SHP77 treated with DMSO at 0.1 percent for 48 hours (cell line): ENCODE results near the gene CADM3.

ENCODE experiments used
- DNase-seq: peaks from one replicate; lab custom pipeline; 2025; lab: John Stamatoyannopoulos, UW

Gene CADM3

GRCh38 chr1:159173320-159173719 lies 1.9 kb downstream of the CADM3 start:
- no peak for DNase-seq

- no peak for DNase-seq
Observed at GRCh38 chr1:159175571-159175970, 4.2 kb downstream of the CADM3 start.

DNA sequence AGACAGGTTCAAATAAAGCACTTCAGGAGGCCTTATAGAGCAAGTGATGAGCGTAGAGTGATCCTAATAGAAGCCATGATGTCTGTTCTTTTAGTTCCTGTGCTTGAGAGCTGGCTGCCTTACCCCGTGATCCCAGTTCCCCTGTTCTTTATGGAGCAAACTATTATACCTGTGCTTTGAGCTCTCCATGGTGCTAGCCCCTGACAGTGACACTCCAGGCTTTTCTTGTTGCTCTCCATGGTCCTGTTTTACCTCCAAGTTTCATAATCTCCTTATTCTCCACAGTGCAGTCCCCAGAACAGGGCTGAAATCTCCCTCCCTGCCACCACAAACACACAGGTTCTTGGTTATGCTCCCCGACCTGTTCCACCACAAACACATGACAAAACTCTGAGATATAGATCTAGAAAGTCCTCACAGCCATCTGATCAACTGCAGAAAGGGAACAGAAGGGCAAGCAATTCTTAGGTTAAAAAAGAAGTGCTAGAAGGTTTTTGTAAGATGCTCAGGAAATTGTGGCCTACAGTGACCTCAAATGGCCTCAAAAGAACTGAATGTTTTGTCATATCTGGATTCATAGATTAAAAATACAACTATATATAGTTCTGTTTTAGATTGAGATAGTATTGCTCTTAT lies 6.0 kb downstream of the CADM3 start:
- no peak for DNase-seq

- no peak for DNase-seq
Observed at GRCh38 chr1:159179906-159180305, 8.5 kb downstream of the CADM3 start.

DNA sequence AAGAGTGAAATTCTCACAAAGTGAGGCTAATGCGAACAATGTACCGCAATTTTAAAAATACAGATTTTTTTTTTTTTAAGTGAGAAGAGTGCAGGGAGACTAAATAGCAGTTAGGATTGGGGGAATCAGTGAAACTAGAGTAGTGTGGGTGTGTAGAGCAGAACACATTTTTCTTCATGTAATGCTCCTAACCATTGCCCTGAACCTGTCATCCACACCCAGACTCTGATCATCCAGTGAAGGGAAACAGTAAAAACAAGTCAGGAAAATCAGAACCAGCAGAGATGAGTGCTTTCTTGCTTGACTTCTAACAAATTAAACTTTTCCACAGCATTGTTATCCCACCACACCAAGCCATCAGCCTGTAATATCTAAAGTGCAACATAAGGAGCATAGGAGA lies 9.1 kb downstream of the CADM3 start:
- DNase-seq: no peak

GRCh38 chr1:159181328-159182024 lies 10.1 kb downstream of the CADM3 start:
- DNase-seq: no peak

DNA sequence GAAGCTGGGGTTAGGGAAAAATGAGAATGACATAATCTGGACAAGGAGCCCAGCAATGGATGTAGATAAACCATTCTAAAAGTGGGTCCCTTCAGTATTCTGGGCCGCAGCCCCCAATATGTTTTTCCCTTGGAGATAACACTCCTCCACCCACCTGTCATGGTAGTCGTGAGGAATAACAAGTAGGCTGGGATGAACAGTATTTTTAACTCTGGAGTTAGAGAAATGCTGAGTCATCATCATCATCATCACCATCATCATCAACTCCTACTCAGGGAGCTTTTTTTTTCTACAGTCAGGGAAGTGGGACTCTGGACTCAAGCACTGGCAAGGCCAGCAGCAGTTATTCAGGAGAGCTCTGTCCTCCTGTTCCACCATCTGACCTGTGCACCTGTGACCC lies 12.8 kb downstream of the CADM3 start:
- DNase-seq: no peak

DNA sequence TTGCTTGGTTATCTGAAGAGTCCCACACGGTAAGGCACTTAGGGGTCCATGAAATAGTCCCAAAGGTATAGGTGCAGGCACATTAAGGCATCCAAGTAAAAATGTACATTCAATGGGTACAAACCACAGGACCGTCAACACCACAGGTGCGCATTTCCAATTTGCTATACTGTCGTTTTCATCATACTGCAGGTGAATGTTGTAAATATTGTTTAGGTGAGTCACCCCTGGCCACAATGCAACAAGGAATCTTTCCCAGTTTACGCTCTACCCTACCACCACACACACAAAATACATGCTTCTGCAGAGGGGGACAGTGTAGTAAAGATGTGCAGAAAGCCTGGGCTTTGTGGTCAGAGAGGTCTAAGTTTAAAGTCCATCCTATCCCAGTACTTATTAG lies 13.7 kb downstream of the CADM3 start:
- no peak for DNase-seq

DNA sequence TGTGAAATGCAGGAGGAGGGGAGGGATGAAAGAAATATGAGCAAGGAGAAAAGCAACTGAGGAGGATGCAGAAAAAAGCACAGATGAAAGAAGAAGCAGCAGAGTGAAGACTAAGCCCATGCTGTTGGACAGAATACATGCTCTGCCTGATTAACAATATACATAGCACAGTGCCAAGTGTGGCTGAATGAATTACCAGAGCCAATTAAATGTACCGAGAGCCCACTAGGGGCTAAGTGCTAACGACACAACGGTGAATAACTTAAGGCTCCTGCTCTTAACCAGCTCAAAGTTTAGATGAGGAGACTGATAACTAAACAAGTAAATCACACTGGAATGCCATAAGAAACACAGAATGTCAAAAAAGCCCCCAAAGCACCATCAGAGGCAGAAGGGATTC lies 15.6 kb downstream of the CADM3 start:
- DNase-seq: no peak

GRCh38 chr1:159187647-159188374 lies 16.4 kb downstream of the CADM3 start:
- DNase-seq: no peak

DNA sequence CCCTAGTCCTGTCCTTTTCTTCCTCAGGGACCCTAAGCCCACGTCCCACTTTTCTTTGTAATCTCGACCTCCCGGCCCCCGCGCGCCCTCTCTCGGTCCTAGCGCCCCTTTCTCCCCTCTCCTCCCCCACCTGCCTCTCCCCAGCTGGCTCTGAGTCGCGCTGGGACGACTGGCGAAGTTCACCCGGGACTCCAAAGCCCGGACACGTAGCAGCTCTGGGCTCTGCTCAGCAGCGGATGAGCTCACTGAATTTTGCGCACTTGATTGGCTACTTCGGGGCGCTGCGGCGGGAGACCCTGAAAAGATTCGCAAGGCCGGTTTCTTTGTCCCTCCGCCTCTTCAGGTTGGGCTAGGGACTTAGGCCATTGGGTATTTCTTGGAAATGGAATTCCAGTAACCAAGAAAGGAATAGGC lies 17.0 kb downstream of the CADM3 start:
- no peak for DNase-seq

DNA sequence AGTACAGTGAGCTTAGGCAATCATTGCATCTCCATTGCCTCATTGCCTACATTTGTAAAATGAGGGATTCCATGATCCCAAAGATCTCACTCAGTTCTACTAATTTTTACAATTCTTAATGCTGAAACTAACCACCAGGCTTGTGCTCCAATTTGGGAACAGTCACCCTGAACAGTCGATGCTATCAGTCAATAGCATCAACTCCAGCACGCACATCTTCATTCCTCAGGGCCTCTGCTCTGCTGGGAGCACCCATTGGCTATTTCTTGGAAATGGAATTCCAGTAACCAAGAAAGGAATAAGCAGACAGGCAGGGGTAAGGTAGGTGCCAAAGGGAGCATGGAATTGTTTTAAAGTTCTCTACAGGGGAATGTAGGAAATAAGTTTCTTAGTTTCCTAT lies 19.0 kb downstream of the CADM3 start:
- DNase-seq: no peak

DNA sequence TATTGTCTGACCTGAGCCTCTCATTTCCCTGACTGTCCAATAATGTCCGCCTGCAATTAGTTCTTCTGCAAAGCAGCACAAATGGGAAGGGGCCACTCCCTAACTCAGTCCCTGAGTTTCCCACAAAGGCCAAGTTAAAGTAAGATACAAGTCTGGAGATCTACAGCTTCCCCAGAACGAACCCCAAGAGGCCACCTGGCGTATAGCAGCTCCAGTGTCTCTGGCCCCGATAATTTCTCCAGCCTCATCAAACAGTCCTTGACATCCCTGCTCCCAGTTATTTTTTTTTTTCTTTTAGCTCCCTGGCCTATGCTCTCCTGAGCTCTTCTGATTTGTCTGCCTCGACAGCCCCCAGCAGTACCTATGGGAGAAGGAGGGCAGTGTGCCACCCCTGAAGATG lies 25.1 kb downstream of the CADM3 start:
- DNase-seq: no peak

DNA sequence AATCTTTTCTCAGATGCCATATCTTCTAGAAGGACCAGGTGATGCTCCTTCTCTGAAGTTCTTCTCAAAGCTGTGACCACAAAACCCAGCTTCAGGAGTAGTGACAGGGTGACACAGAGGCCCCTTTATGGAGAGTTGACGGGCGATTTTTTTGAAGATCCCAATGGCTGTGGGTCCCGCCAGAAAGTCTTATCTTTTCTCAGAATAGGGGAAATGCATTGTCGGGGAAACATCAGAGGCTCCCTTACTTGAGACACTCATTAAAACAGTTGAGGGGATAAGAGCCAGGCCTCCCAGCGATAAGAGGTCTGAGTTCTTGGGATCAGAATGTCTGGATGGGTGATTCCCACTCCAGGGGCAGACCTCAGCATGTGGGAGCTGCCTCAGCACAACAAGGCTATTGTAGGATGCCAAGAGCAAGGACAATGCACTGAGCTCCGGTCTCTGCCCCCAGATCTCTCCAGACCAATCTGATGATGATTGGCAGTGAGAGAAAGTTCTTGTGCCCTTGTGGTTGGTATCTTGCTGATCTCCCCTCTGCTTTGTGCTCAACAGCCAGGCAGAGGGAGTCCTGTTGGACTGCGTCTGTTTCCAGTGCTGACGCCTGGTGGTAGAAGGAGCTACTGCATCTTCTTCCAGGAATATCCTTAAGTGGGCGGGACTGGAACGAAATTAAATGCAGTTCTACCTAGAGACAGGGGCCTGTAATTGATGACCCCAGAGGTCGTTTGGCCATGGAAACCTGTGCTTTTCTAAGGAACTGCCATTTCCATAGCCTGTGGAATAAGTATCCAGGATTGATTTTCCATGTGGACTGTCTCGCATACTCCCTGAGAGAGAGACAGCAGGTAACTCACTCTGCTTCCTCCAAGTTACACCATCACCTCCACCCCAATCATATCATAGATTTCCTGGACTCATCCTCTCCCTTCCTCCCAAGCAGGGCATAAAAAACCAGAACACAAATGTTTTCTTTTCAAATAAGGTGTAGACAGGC lies 26.4 kb downstream of the CADM3 start:
- peak; percentile 39 for DNase-seq

- no peak for DNase-seq
Observed at GRCh38 chr1:159199901-159200300, 28.5 kb downstream of the CADM3 start.

- no peak for DNase-seq
Observed at GRCh38 chr1:159200769-159201168, 29.4 kb downstream of the CADM3 start.

DNA sequence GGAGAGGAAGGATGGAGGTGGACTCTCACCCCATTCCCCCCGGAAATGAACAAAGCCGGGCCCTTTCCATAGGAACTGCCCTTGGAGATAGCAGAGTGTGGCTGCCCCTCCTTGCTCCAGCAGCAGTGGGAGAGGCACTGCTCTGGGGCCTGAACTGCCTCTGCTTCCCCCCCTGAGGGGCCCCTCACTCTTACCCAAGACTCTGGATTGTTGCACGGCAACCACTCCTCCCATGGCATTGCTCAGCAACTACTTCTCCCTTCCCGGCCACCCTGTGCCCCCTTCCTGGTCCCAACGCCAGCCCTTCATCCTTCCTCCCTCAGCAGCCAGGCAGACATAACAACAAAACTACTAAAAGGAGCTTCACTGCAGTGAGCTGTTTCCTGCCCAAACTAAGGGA lies 30.2 kb downstream of the CADM3 start:
- DNase-seq: no peak

- DNase-seq: no peak
Observed at GRCh38 chr1:159203610-159204009, 32.2 kb downstream of the CADM3 start.

- DNase-seq: no peak
Observed at GRCh38 chr1:159204161-159205141, 33.0 kb downstream of the CADM3 start, which contains the start of gene ACKR1. TSS of gene ACKR1 (plus strand) at chr1:159204875. CDS start at chr1:159204960, 85 bp downstream.

- no peak for DNase-seq
Observed at GRCh38 chr1:159205225-159205624, 33.8 kb downstream of the CADM3 start.

DNA sequence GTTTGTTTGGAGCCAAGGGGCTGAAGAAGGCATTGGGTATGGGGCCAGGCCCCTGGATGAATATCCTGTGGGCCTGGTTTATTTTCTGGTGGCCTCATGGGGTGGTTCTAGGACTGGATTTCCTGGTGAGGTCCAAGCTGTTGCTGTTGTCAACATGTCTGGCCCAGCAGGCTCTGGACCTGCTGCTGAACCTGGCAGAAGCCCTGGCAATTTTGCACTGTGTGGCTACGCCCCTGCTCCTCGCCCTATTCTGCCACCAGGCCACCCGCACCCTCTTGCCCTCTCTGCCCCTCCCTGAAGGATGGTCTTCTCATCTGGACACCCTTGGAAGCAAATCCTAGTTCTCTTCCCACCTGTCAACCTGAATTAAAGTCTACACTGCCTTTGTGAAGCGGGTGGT lies 34.7 kb downstream of the CADM3 start:
- no peak for DNase-seq
